ENCODE data around the gene RAD51B. TPM values are rescaled to one million over a fixed set of nuclear protein-coding genes. Genes with fewer than 3 reads are reported as not detected.
A peak's percentile ranks its signal among the peaks of the same experiment; 100 is the strongest.

The RAD51B gene
- total RNA-seq, 1 experiment from 2014 or later: 8.5 TPM

DNA sequence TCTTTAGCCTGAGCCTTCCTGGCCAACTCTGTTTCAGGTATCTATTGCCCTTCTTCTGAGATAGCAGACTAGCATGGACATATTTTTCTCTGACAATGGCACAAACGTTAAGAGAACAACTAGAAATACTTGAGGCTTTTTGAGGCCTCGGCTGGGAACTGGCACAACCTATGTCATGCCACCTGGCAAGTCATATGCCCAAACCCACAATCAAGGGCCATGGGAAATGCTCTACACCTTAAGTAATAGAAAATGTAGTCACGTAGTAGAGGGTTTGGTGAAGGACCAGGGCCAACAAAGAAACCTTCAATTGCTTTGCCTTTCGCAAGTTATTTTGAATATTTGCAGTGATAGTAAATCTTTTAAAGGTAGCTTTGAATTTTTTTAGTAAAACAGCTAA, 647.8 kb downstream of the RAD51B start:
- BruUV-seq (replicated peaks): no TSS peak
- Histone ChIP-seq H3K9me3 (ENCODE audit: control insufficient read depth, insufficient read depth, low read depth, low read length) (no peaks in the 10 kb centered on the region), H3K36me3 (ENCODE audit: control insufficient read depth, insufficient read depth, low read length) (no peaks in the 10 kb centered on the region), H3K4me1 (ENCODE audit: control insufficient read depth, insufficient read depth, low read length) (peaks cover 8% of the 10 kb centered on the region), H3K4me3 (ENCODE audit: low read depth in 2 of 2, low read length in 2 of 2) (no peak overlapping the region), H3K27ac (ENCODE audit: low read length) (peak overlapping the region; percentile 44; the same call in 1 of the 2 replicates), H3K27me3 (ENCODE audit: control insufficient read depth, insufficient read depth, low read length) (no peaks in the 10 kb centered on the region)
- ChIA-PET POLR2A (no interaction called here), CTCF (no interaction called here)
- no peak for DNase-seq (ENCODE audit: low read depth, low spot score)
- intact Hi-C loops (cut with micrococcal nuclease; ENCODE audit: unreplicated experiment): no loop called here
- ATAC-seq: no peak
- TF ChIP-seq POLR2AphosphoS5 (IDR thresholded peaks at IDR 0.05; ENCODE audit: low read depth, low read length): no peak
- TF ChIP-seq SIN3A (IDR thresholded peaks at IDR 0.05; ENCODE audit: borderline replicate concordance, insufficient read depth, low read depth, low read length): no peak
- no peak for TF ChIP-seq REST (IDR thresholded peaks at IDR 0.05; ENCODE audit: insufficient read depth in 1 of 2, low read depth in 2 of 2, low read length in 1 of 2)
- TF ChIP-seq TCF7L2 (IDR thresholded peaks at IDR 0.05; ENCODE audit: low read depth, low read length): no peak
- TF ChIP-seq, protein P1, sequence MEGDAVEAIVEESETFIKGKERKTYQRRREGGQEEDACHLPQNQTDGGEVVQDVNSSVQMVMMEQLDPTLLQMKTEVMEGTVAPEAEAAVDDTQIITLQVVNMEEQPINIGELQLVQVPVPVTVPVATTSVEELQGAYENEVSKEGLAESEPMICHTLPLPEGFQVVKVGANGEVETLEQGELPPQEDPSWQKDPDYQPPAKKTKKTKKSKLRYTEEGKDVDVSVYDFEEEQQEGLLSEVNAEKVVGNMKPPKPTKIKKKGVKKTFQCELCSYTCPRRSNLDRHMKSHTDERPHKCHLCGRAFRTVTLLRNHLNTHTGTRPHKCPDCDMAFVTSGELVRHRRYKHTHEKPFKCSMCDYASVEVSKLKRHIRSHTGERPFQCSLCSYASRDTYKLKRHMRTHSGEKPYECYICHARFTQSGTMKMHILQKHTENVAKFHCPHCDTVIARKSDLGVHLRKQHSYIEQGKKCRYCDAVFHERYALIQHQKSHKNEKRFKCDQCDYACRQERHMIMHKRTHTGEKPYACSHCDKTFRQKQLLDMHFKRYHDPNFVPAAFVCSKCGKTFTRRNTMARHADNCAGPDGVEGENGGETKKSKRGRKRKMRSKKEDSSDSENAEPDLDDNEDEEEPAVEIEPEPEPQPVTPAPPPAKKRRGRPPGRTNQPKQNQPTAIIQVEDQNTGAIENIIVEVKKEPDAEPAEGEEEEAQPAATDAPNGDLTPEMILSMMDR (IDR thresholded peaks at IDR 0.05): no peak
- in situ Hi-C loops (cut with HindIII; ENCODE audit: low pct_unique_long_range_greater_than_20kb, low sequenced_read_pairs): no loop called here

DNA sequence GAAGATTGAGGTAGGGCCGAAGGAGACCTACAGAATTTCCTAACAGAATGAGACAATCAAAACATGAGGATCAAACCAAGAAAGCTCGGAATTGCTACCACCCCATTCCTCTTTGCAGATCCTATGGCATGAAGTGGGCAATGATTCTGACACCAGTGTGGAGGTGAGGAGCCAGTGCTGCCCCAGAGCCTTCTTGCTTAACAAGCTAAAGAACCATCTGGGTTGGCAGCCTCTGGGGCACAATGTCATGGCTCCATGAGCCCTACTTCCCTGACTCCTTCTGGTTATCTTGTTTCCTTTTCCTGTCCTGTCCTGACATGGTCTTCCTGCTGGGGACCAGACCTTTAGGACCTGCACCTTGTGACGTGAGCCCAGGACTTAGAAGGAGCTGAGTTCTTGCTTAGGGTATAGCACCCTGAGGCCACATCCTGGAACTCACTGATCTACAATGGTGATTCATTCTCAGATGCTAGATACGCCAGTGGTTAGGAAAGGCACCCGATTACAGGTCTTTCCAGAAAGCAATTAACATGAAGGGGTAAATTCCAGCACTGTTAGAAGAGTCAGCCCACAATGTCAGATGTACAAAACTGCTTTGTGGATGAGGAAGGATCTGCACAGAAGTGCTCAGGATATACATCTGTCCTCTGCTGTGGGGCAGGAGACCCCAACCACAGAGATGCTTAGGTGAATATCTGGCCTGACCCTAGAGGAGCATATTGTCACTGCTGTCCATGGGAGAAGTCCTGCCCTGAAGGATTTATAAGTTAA, 649.0 kb downstream of the RAD51B start:
- no TSS peak for BruUV-seq (replicated peaks)
- Histone ChIP-seq H3K27me3 (ENCODE audit: control insufficient read depth, insufficient read depth, low read length) (no peaks in the 10 kb centered on the region), H3K4me3 (ENCODE audit: low read depth in 2 of 2, low read length in 2 of 2) (no peak overlapping the region), H3K4me1 (ENCODE audit: control insufficient read depth, insufficient read depth, low read length) (peaks cover 11% of the 10 kb centered on the region), H3K36me3 (ENCODE audit: control insufficient read depth, insufficient read depth, low read length) (no peaks in the 10 kb centered on the region), H3K27ac (ENCODE audit: low read length) (peak overlapping the region; percentile 68; the same call in 1 of the 2 replicates), H3K9me3 (ENCODE audit: control insufficient read depth, insufficient read depth, low read depth, low read length) (no peaks in the 10 kb centered on the region)
- POLR2A ChIA-PET: no interaction called here
- DNase-seq (ENCODE audit: low read depth, low spot score) (no peak), ATAC-seq (peak; percentile 82)
- intact Hi-C loops (cut with micrococcal nuclease; ENCODE audit: unreplicated experiment): no loop called here
- in situ Hi-C loops (cut with HindIII; ENCODE audit: low pct_unique_long_range_greater_than_20kb, low sequenced_read_pairs): no loop called here
- CTCF ChIA-PET: no interaction called here
- TF ChIP-seq REST (IDR thresholded peaks at IDR 0.05; ENCODE audit: insufficient read depth in 1 of 2, low read depth in 2 of 2, low read length in 1 of 2) (no peak), POLR2AphosphoS5 (IDR thresholded peaks at IDR 0.05; ENCODE audit: low read depth, low read length) (no peak), SIN3A (IDR thresholded peaks at IDR 0.05; ENCODE audit: borderline replicate concordance, insufficient read depth, low read depth, low read length) (no peak), TCF7L2 (IDR thresholded peaks at IDR 0.05; ENCODE audit: low read depth, low read length) (no peak)
- TF ChIP-seq, protein P1 (IDR thresholded peaks at IDR 0.05): no peak
